Smooth muscle cell (in vitro differentiated cells): Measurements from ENCODE around the gene TUBB1. TPM values are rescaled to one million over a fixed set of nuclear protein-coding genes. Genes with fewer than 3 reads are reported as not detected.

Experiments
- DNase-seq: peaks from one replicate; lab custom pipeline; 2025; ENCODE audit not compliant: unreplicated experiment; lab: John Stamatoyannopoulos, UW
- H2AFZ ChIP-seq: fragments of 200-600 bp; sonication (generic); 2 replicates; pipeline ENCODE4 v1.6.0; 2016; ENCODE audit warnings: antibody characterized with exemption, low read depth, mild to moderate bottlenecking
- H3F3A ChIP-seq: fragments of 200-600 bp; sonication (generic); 2 replicates; pipeline ENCODE4 v1.6.0; 2017; ENCODE audit warnings: antibody characterized with exemption, low read depth
- H3K27ac ChIP-seq: fragments of 200-600 bp; sonication (generic); 2 replicates; pipeline ENCODE4 v1.5.1; 2016; ENCODE audit warnings: low read depth, mild to moderate bottlenecking
- H3K27me3 ChIP-seq: fragments of 200-600 bp; sonication (generic); 2 replicates; pipeline ENCODE4 v1.6.1; 2016; ENCODE audit warnings: low read depth, mild to moderate bottlenecking
- H3K36me3 ChIP-seq: fragments of 200-600 bp; sonication (generic); 2 replicates; pipeline ENCODE4 v1.5.1; 2016; ENCODE audit warnings: low read depth
- H3K4me1 ChIP-seq: fragments of 200-600 bp; sonication (generic); 2 replicates; pipeline ENCODE4 v1.5.1; 2016; ENCODE audit warnings: low read depth
- H3K4me2 ChIP-seq: fragments of 200-600 bp; sonication (generic); 2 replicates; pipeline ENCODE4 v1.6.0; 2016; ENCODE audit warnings: mild to moderate bottlenecking
- H3K4me3 ChIP-seq: fragments of 200-600 bp; sonication (generic); 2 replicates; pipeline ENCODE4 v1.5.1; 2016; ENCODE audit warnings: mild to moderate bottlenecking
- H3K79me2 ChIP-seq: fragments of 200-600 bp; sonication (generic); 2 replicates; pipeline ENCODE4 v1.6.0; 2016; ENCODE audit warnings: low read depth, mild to moderate bottlenecking
- H3K9ac ChIP-seq: fragments of 200-600 bp; sonication (generic); 2 replicates; pipeline ENCODE4 v1.6.0; 2016; ENCODE audit warnings: low read depth
- H3K9me3 ChIP-seq: fragments of 200-600 bp; sonication (generic); replicated peaks from 2 replicates; pipeline ENCODE4 v1.5.1; 2016; ENCODE audit warnings: low read depth
- H4K20me1 ChIP-seq: fragments of 200-600 bp; sonication (generic); 2 replicates; pipeline ENCODE4 v1.6.0; 2016; ENCODE audit warnings: low read depth
- CTCF ChIP-seq: fragments of 200-600 bp; sonication (generic); IDR thresholded peaks from 2 replicates; pipeline ENCODE4 v1.5.1; 2017; ENCODE audit warnings: borderline replicate concordance, mild to moderate bottlenecking, antibody characterized with exemption; ENCODE audit not compliant: insufficient read depth, poor library complexity, severe bottlenecking
- WGBS: methylation state at CpG from one replicate; pipeline ENCODE4 v1.1.7; 2016; ENCODE audit warnings: low lambda C conversion rate; 5-methylcytosine and 5-hydroxymethylcytosine counted together
- polyA plus RNA-seq: library from polyadenylated mRNA; unstranded; fragments of >200 nt; fragmentation: Nextera tagmentation; extraction: Ambion mirVana; gene quantifications from 2 replicates; pipeline ENCODE4 v1.2.1, GENCODE V29; 2016
- total RNA-seq: library from RNA; depleted of rRNA; stranded (reverse); fragments of >200 nt; gene quantifications from 2 replicates; pipeline ENCODE4 v1.2.3, GENCODE V29; 2014

Gene TUBB1
- total and polyA plus RNA-seq, 2 experiments from 2014 or later = 0.67 TPM; not detected in 1

- Histone ChIP-seq H3K36me3 (peaks cover 11% of the 10 kb centered on the region), H2AFZ (no peak overlapping the region)
- 91% methylated on average over 13 of the region's 13 CpGs for WGBS
Measured at GRCh38 chr20:59001068-59001448, 18.2 kb upstream of the TUBB1 start.

GRCh38 chr20:59001449-59002171, 17.6 kb upstream of the TUBB1 start:
- peaks cover 17% of the 10 kb centered on the region for H3K79me2 ChIP-seq
- WGBS = 95% methylated on average over 24 of the region's 27 CpGs

More at GRCh38 chr20:59001068-59001448, 18.2 kb upstream of the TUBB1 start:
- Histone ChIP-seq H3K27ac (no peak overlapping the region), H4K20me1 (peaks cover 8% of the 10 kb centered on the region), H3F3A (peaks cover 7% of the 10 kb centered on the region), H3K4me2 (no peak overlapping the region), H3K4me1 (no peaks in the 10 kb centered on the region), H3K9me3 (no peaks in the 10 kb centered on the region), H3K9ac (no peak overlapping the region), H3K27me3 (no peaks in the 10 kb centered on the region), H3K4me3 (no peak overlapping the region), H3K79me2 (peaks cover 11% of the 10 kb centered on the region)
- no peak for TF ChIP-seq CTCF
- DNase-seq = no peak

GRCh38 chr20:59002388-59002787, 16.8 kb upstream of the TUBB1 start:
- over 99% methylated on average over 7 of the region's 8 CpGs for WGBS
- peaks cover 7% of the 10 kb centered on the region for H3K36me3 ChIP-seq

More at GRCh38 chr20:59001449-59002171, 17.6 kb upstream of the TUBB1 start:
- Histone ChIP-seq H2AFZ (no peak overlapping the region), H3K27ac (no peak overlapping the region), H3K27me3 (no peaks in the 10 kb centered on the region), H3K36me3 (peaks cover 11% of the 10 kb centered on the region), H3K4me2 (no peak overlapping the region), H3K9me3 (no peaks in the 10 kb centered on the region), H3F3A (peaks cover 2% of the 10 kb centered on the region), H3K9ac (no peak overlapping the region), H4K20me1 (peaks cover 8% of the 10 kb centered on the region), H3K4me3 (no peak overlapping the region), H3K4me1 (peaks cover 5% of the 10 kb centered on the region)
- DNase-seq = no peak
- TF ChIP-seq CTCF = no peak

More at GRCh38 chr20:59002388-59002787, 16.8 kb upstream of the TUBB1 start:
- Histone ChIP-seq H3K79me2 (peaks cover 18% of the 10 kb centered on the region), H3F3A (no peaks in the 10 kb centered on the region), H2AFZ (no peak overlapping the region), H3K4me3 (no peak overlapping the region), H3K9ac (no peak overlapping the region), H3K9me3 (no peaks in the 10 kb centered on the region), H3K27me3 (no peaks in the 10 kb centered on the region), H3K27ac (no peak overlapping the region), H4K20me1 (peaks cover 8% of the 10 kb centered on the region), H3K4me1 (peaks cover 9% of the 10 kb centered on the region), H3K4me2 (no peak overlapping the region)
- DNase-seq = no peak
- no peak for TF ChIP-seq CTCF
